ENCODE data around the gene KSR2.
"Not testable (repeated sequence)": the region's sequence is repeated elsewhere in the genome, so short reads cannot be mapped to it uniquely, and the experiment has no call there.

Gene KSR2

GRCh38 chr12:117968826-117969659 is at the start of gene KSR2:
TSS of gene KSR2 (minus strand) at chr12:117968990. CDS start at chr12:117968255, 735 bp downstream.
- peak; percentile 28 for DNase-seq

GRCh38 chr12:118017926-118018325 is 49.1 kb upstream of the KSR2 start:
- DNase-seq, result no peak

DNA sequence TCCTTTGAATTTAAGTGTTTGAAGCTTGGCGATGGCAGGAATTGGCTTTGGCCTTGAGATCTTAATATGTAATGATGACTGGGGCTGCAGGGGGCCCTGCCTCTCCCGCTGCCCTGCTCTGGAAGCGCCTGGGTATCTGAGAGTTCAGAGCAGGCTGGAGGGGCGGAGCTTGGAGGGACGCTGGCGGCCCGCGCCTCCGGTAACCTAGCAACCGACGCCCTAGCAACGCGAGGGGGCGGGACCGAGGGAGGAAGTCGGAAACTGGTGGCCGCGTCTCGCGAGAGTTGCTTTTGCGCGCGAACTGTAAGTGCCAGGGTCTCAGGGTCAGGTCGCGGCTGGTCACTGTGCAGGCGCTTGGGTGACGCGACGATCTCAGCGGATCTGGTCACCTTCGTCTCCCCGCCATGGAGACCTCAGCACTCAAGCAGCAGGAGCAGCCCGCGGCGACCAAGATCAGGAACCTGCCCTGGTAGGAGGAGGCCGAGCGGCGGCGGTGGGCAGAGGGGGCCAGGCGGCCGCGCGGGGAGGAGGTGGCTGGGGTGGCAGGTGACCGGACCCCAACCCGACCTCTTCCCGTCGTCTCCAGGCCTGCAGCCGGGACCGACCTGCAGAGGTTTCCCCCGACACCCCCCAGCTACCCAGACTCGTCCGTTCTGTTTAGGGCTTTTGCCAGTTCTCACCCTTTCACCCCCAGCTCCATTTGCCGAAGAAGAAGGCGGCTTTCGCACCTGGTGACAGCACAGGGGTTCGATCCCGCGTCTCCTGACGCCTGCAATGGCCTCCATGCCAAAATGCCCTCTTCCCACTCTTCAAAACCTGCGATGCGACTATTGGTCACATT is 47.9 kb upstream of the KSR2 start, which contains the start of gene RFC5:
TSS of gene RFC5 (plus strand) at position 280 of the 841 bp plus-strand sequence. CDS start at position 405, 125 bp downstream.
- DNase-seq, result peak; percentile 98

- DNase-seq, result no peak
These were observed 47.2 kb upstream of the KSR2 start for GRCh38 chr12:118015944-118016343.

- no peak for DNase-seq
These were observed 46.5 kb upstream of the KSR2 start for GRCh38 chr12:118015306-118015705.

DNA sequence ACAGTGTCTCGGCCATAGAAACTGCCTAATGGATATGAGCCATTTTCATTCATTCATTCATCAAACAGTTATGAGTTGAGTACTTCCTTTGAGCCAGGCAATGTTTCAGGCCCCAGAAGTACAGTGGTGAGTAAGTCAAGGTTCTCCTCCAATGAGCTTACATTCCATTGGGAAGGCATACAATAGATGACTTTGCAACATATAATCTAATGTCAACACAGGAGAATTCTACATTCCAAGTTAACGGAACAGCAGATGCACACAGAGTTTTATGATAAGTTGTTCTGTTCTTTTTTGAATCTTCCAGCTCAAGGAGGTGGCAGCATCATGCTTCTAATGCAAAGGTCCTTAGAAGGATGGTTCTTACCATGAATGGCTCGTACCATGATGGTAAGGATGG is 44.5 kb upstream of the KSR2 start:
- no peak for DNase-seq

- no peak for DNase-seq
These were observed 43.2 kb upstream of the KSR2 start for GRCh38 chr12:118011961-118012360.

DNA sequence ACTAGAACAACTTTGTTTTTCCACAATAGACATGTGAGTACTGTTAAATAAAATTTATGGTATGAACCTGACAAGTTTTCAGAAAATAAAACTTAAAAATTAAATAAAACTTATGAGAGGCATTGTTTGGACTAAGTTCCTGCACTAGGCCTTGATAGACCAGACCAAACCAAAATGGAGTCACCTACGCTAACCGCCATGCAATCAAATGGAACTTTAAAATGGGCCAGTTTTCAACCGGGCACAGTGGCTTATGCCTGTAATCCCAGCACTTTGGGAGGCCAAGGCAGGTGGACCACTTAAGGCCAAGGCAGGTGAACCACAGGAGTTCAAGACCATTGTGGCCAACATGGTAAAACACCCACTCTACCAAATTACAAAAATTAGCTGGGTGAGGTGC is 42.6 kb upstream of the KSR2 start:
- no peak for DNase-seq

GRCh38 chr12:118010903-118011302 is 42.1 kb upstream of the KSR2 start:
- DNase-seq, result no peak

GRCh38 chr12:117999806-118000205 is 31.0 kb upstream of the KSR2 start:
- DNase-seq, result not testable (repeated sequence)

GRCh38 chr12:117998719-117999118 is 29.9 kb upstream of the KSR2 start:
- DNase-seq, result no peak

DNA sequence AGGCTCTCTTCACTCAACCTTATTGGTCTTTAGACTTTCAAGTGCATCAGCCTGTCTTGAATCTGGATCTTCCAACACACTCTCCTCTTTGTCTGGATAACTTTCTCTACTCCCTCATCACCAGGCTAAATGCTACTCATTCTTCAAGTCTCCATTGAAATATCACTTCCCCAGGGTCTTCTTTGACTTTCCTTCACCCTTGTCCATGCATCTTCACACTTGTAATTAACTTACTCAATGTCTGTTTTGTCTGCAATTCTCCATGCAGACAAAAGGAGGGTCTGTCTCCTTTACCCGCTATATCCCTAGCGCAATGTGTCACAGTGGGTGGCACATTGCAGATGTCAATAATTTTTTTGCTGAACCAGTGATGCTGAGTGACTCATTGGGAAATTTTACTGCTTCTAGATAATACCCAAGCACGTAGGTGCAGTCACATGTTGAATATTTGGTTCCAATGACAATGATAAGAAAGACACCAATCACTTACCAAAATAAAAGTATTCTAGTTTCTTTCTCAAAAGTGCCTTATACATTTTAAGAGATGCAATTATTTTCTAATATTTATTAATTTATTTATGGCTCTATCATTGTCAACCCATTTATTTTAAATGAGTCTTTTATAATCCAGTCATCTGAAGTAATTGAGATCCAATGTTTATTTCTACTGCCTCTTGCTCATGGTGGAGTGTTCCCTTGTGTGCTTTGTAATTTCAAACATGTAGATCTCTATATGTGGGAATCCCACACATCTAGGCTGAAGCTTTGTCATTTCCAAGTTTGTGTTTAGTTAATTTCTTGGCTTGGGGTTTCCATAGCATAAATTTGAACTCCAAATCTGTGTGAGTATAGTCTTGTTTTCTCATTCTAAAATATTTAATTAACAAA is 26.0 kb upstream of the KSR2 start:
- DNase-seq, result no peak

DNA sequence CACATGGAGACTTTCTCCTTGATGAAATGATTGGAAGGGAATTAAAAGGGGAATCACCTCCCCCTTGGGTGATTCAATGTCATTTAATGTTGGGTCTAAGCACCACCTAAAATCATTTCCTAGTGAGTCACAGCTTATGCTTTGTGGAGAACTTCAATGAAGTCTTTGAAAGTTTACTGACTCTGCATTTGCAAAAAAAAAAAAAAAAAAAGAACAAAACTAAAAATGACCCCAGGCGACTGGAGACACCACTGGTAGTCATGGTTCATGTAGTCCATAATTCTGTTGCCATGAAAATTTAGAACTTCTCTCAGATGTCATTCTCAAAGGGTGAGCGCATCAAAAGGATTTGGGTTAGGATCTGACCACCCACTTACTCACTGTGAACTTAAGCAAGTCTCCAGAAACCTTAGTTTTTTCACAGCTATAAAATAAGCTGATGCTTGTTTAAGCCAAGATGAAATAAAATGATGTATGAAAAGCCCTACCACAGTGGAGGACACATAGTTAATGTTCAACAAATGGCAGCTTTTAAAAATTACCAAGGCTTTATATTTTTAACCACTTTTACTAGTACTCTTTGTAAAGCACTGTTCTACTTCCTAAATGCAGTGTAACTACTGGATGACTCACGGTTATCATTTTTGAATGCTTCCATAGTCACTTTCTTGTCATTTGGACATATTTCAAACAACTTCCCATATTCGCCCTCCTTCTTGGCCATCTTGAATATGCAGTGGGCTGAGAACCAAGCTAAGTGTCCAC is 18.1 kb upstream of the KSR2 start:
- no peak for DNase-seq

DNA sequence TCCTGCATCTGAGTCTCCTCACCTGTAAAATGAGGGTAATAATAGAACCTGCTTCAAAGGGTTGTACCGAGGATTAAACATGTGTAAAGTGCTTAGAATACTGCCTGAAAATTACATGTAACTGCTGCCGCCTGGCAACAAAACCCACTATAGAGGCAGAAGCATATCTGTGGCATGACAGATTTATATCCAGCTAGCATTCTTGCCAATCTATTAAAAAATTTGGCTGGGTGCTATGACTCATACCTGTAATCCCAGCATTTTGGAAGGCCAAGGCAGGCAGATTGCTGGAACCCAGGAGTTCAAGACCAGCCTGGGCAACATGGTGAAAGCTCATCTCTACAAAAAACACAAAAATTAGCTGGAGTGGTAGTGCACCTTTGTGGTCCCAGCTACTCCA is 16.4 kb upstream of the KSR2 start:
- DNase-seq, result no peak

DNA sequence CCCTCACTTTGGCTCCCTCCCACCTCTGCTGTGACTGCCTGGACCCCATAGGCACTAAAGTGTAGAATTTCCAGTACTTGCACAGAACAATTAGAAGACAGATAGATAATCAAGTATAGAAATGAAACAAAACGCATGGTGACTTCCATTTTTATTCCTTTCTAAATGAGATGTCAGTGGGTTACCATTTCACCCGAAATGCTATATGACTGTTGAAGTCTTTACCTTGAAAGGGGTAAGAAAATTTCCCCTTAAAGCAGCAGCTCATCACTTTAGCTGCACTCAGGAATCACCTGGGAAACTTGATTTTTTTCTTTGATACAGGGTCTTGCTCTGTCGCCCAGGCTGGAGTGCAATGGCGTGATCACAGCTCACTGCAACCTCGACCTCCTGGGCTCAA is 12.5 kb upstream of the KSR2 start:
- no peak for DNase-seq

DNA sequence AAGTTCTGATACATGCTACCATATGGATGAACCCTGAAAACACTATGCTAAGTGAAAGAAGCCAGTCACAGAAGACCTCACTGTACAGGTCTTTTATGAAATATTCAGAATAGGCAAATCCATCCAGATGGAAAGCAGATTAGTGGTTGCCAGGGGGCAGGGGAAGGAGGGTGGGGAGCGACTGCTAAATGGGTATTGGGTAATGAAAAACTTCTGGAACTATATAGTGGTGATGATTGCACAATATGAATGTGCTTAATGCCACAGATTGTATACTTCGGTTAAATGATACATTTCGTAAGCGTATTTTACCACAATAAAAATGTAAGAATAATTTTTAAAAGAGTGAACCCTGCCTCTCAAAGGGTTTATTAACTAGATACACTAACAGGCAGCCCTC is 11.8 kb upstream of the KSR2 start:
- no peak for DNase-seq

GRCh38 chr12:117977373-117977772 is 8.6 kb upstream of the KSR2 start:
- DNase-seq, result no peak

DNA sequence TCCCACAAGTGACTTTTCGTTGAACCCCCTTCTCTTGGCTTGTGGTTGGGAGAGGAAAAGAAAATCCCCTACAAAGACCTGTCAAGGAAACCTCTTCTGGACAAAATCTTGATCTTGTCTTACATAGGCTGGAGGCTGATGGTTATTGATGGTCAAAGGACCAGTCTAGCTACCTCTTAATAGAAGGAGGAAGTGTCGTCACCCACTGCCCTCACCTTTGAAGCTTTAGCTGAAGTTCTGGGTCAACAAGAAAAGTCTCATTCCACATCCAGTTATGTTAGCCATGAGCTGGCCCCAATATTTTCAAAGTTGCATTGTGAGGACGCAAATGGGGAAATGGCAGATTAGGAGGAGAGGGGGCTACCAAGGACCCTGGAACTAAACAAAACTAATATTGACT is 6.2 kb upstream of the KSR2 start:
- DNase-seq, result no peak

GRCh38 chr12:117972301-117972700 is 3.5 kb upstream of the KSR2 start:
- no peak for DNase-seq

GRCh38 chr12:117970334-117970733 is 1.5 kb upstream of the KSR2 start:
- DNase-seq, result no peak

- DNase-seq, result no peak
These were observed 520 bp downstream of the KSR2 start for GRCh38 chr12:117968151-117968789.

DNA sequence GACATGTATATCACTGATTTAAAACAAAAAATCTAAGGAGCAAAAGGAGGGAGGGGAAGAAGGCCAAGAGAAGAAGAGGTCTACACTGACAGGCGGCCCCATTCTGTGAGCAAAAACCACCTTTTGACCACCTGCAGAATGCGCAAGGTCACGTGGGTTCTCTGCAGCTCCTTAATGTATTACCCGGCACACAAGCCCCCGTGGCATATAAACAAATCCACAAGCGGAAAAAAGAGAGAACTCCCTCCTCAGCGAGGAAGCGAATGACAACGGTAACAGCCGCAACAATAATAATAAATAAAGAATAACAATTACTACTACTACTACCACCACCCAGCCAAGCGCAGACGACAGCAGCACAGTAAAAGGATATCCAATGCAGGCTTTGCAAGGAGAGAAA is 1.3 kb downstream of the KSR2 start:
- DNase-seq, result no peak
